Stimulated activated naive CD4-positive, alpha-beta T cell treated with Interleukin-2 at 50 U/mL for 16 hours (primary cell): ENCODE measurements around the gene FBXO9.

ENCODE experiments used
- DNase-seq: peaks from one replicate; lab custom pipeline; 2025; lab: John Stamatoyannopoulos, UW

Gene FBXO9

DNA sequence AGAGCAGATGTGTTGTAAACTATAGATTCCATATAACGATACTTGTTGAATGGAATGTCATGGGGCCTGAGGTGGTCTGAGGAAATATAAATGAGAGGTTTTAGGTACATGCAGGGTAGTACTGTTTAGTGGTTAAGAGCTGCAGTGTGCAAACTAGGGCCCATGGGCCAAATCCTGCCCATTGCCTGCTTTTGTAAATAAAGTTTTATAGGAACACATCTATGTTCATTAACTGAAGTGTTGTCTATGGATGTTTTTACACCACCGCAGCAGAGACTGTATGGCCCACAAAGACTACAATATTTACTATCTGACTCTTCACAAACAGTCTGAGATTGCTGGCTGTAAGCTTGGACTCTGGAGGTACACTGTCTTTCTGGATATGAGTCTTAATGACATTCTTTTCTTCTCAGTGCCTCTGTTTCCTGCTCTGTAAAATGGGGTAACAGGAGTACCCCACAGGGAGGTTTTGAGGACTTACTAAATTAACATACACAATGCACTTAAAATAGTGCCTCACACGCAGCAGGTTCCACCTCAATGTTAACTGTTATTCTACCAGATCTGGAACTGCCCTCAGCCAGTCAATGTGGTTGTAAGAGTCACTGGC is 70.9 kb downstream of the FBXO9 start:
- no peak for DNase-seq

DNA sequence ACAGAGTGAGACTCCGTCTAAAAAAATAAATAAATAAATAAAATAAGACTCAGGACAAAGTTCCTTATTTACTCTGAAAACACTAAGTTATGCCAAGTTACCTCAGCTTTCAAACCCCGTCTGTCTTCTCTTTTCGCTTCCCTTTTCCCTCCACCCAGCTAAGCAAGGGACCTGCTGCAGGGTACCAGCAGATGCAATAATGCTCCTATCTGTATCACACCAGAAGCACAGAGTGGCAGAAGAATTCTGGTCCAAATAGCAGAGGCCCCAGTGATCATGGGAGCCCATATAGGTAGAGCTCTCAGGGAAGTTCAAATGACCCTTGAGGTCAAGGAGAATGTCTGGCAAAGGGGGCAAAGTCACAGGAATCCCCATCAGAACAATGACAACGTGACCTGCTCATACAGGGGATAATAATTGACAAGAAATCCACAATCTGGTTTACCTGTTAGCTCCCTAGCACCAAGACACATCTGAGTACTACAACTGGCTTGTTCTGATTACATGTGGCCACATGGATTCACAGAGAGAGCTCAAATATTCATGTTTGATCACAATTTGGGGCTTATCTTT is 74.7 kb downstream of the FBXO9 start:
- DNase-seq: no peak

DNA sequence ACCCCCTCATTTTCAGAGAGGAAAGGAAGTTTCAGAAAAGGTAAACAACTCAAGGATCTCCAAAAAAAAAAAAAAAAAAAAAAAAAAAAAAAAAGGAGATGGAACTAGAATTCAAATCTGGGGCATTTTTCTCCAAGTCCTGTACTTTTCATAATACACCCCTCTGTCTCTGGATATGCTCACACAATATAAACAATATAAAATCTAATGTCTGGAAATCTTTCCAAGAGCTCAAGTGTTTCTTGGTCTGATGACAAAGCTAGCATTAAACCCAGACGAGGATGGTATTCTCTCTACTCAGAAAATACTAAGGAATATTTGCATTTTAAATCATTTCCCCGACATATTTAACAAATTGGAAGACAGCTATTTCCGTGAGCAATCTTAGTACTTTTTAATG is 77.6 kb downstream of the FBXO9 start:
- no peak for DNase-seq

DNA sequence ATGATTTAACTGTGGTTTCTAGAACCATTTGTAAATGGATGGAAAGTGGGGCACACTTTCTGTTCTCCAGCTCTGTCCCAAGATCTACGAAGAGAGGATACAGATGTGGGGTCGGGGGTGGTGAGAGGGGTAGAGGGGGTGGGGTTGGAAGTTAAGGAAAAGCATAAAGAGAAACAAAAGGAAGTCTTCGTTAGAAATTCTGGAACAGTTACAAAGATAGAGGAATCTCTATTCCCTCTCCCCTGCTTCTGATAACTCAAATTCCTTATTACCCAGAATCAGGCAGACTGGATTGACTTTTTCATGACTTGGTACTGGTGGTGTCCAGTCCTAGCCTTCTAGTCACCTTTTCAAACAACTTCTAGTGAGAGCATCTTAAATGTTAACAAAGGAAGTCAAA is 78.5 kb downstream of the FBXO9 start:
- DNase-seq: no peak

DNA sequence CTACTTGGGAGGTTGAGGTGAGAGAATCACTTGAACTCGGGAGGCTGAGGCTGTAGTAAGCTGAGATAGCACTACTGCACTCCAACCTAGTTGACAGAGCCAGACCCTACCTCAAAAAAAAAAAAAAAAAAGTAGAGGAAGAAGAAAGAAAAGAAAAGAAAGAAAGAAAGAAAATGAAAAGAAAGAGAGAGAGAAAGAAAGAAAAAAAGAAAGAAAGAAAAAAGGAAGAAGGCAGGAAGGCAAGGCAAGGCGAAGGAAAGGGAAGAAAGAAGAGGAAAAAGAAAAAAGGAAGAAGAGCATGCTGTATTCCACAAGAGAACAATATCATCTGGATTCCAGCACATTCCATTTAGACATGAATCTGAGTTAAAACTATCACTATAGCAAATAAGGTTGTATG is 79.6 kb downstream of the FBXO9 start:
- no peak for DNase-seq

DNA sequence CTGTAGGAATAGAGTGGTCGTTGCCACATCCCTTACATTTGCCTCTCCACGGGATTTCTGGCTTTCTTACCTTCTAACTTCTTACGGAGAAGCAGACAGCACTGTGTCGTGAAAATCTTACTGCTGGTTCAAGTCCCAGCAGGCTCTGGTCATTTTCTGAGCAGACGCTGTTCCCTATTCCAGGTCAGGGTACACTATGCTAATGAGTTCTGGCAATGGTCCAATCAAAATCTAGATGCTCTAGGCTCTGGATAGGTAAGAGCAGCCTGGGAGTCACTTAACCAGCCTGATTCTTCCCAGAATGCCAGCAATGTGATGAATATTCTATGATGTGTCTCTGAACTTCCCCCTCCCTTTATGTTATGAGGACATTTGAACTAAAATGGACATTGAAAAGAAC is 83.5 kb downstream of the FBXO9 start, which contains the start of gene GCM1:
GCM1 (minus strand) TSS at position 158 of the 400 bp plus-strand sequence. CDS start 3,209 bp downstream, outside the sequence.
- DNase-seq: no peak
